Measurements from ENCODE around the gene CBX2. TPM values are rescaled to one million over a fixed set of nuclear protein-coding genes. Genes with fewer than 3 reads are reported as not detected.
A peak's percentile ranks its signal among the peaks of the same experiment; 100 is the strongest.

Gene CBX2
- total and polyA plus RNA-seq, 2 experiments from 2014 or later, result 0.11 to 0.13 TPM

DNA sequence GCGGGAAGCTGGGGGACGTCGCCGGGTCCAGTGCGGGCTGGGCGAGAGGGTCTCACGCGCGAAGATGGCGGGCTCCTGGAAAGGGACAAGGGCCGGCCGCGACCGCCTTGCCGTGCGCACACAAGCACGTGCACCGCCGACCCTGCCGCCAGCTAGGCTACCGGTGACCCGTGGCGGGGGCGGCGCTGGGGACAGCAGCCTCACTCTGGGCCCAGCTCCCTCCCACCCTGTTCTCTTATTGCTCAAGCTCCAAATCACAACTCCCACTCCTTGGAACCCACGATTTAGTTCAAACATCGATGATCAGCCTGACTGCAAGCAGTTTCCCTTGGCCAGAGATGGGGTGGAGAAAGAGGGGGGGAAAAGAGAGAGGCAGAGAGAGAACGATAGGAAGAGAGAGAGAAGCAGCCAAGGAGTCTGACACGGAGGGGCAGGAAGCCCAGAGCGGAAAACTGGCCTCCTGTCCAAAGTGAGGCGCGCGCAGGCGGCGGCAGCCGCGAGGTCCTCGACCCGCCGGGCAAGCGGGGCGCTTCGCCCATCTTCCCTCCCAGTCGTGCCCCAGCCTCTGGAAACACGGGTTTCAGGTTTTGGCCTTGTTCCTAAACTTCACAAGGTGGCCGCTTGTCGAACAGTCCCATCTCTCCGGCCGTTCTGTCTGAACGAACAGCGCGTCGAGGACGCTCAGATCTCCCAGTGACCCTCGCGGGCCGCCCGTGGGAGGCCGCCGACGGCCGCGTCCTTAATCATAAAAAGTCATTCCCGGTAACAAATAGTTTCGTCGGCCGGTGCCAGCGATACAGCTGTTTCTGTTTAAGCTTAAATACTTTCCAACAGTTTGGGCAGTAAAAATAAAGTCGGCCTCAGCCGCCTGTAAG lies 20.6 kb downstream of the CBX2 start:
- WGBS, 2 experiments (ENCODE audit: low coverage in 1 of 2, low lambda C conversion rate in 2 of 2, missing lambda C conversion rate in 2 of 2), result 4% methylated on average over 54 to 55 of the region's 70 CpGs
- Histone ChIP-seq H3K27ac (no peak overlapping the region), H4K20me1 (ENCODE audit: insufficient read depth) (no peaks in the 10 kb centered on the region), H3K4me3 (peak overlapping the region; percentile 77), H3F3A (ENCODE audit: insufficient read depth) (0 out of 2 replicates have a peak, but pooled peaks cover 4% of the 10 kb centered on the region), H3K4me2 (ENCODE audit: unreplicated experiment) (peak overlapping the region; percentile 41), H2AFZ (peak overlapping the region; percentile 26; the same call in 1 of the 2 replicates), H3K9me2 (ENCODE audit: insufficient read depth) (no peaks in the 10 kb centered on the region), H3K4me1 (ENCODE audit: insufficient read depth) (0 out of 2 replicates have a peak, but pooled peaks cover 6% of the 10 kb centered on the region), H3K79me2 (ENCODE audit: insufficient read depth) (peaks cover 7% of the 10 kb centered on the region; the same call in 1 of the 2 replicates), H3K9me3 (ENCODE audit: low read depth) (no peaks in the 10 kb centered on the region), H3K27me3 (replicated peaks; ENCODE audit: insufficient read depth) (peaks cover 57% of the 10 kb centered on the region), H3K9ac (no peak overlapping the region), H3K36me3 (ENCODE audit: low read depth) (no peaks in the 10 kb centered on the region)
- TF ChIP-seq EZH2 (IDR thresholded peaks at IDR 0.05; ENCODE audit: insufficient read depth, poor library complexity, severe bottlenecking) (peak; percentile 87), EZH2phosphoT487 (IDR thresholded peaks at IDR 0.05; ENCODE audit: insufficient read depth, low read depth) (0 out of 2 replicates have a peak, but pooled peaks have one; percentile 62)
- in situ Hi-C loops (cut with MboI), result no loop called here
- peak; percentile 67 for DNase-seq

DNA sequence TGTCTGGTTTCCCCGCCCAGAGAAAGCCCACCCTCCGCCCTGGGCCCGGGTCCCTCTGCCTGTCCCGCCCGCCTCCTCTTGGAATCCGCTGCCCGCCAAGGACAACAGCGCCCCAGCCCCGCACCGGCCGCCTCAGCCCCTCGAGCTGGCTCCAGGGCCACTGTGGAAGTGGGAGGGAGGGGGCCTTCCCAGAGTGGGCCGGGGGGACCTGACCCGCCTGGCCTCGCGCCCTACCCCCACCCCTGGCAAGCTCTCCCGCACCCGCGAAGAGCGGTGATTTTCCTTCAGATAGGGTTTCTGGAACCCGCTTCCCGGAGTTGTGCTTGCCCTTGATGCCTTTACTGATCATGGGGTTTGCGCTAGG lies 21.2 kb downstream of the CBX2 start:
- H3K9ac ChIP-seq, result no peak overlapping the region
- in situ Hi-C loops (cut with MboI), result no loop called here

DNA sequence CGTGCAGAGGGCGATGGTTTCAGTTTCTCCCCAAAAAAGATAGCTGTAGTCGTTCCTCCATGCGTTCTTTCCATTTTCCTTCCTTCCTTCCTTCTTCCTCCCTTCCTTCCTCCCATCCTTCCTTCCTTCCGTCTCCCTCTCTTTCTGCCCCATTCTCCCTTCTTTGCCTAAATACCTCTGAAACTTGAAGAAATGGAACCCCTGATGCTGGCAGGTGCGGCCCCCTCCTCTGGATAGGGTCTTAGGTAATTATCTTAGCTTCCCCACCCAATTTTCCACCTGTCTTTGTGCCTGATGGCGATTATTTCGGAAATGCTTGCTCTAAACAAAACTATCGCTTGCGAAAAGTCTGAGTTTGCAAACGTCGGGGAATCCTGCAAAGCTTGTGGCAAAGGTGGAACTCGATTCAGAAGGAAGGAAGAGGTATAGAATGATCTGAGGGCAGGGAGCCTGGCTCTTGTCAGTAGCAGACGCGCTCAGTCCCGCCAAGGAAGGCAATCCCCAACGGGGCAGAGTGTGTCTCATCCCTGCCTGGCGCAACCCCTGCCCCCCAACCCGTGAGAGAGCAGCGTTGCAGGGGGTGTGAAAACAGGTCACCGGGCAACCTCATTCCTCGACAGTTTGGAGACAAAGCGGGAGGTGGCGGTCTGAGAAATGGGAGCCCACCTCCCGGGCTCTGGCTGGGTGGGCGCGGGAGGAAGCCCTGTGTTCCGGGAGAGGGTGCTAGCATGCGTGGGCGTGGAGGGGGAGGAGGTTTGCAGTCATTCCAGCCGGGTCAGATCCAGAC lies 21.8 kb downstream of the CBX2 start:
- TF ChIP-seq EZH2phosphoT487 (IDR thresholded peaks at IDR 0.05; ENCODE audit: insufficient read depth, low read depth), result peak; percentile 91
- TF ChIP-seq EZH2 (IDR thresholded peaks at IDR 0.05; ENCODE audit: insufficient read depth, poor library complexity, severe bottlenecking), result peak; percentile 100
- Histone ChIP-seq H3K9ac (no peak overlapping the region), H2AFZ (no peak overlapping the region), H3K79me2 (ENCODE audit: insufficient read depth) (peaks cover 7% of the 10 kb centered on the region; the same call in 1 of the 2 replicates), H3K9me2 (ENCODE audit: insufficient read depth) (no peaks in the 10 kb centered on the region), H3F3A (ENCODE audit: insufficient read depth) (0 out of 2 replicates have a peak, but pooled peaks cover 4% of the 10 kb centered on the region), H3K27ac (no peak overlapping the region), H3K36me3 (ENCODE audit: low read depth) (no peaks in the 10 kb centered on the region), H3K4me2 (ENCODE audit: unreplicated experiment) (no peak overlapping the region), H3K9me3 (ENCODE audit: low read depth) (no peaks in the 10 kb centered on the region), H3K4me1 (ENCODE audit: insufficient read depth) (0 out of 2 replicates have a peak, but pooled peaks cover 6% of the 10 kb centered on the region), H3K4me3 (no peak overlapping the region), H4K20me1 (ENCODE audit: insufficient read depth) (no peaks in the 10 kb centered on the region), H3K27me3 (replicated peaks; ENCODE audit: insufficient read depth) (peaks cover 67% of the 10 kb centered on the region)
- 4 to 8% methylated on average over 27 to 28 of the region's 31 CpGs for WGBS, 2 experiments (ENCODE audit: low coverage in 1 of 2, low lambda C conversion rate in 2 of 2, missing lambda C conversion rate in 2 of 2)
- in situ Hi-C loops (cut with MboI), result no loop called here
- DNase-seq, result peak; percentile 42

More for the DNA sequence above, 21.2 kb downstream of the CBX2 start:
- H3F3A ChIP-seq (ENCODE audit: insufficient read depth), result 0 out of 2 replicates have a peak, but pooled peaks cover 4% of the 10 kb centered on the region
- H3K27ac ChIP-seq, result no peak overlapping the region
- H3K9me2 ChIP-seq (ENCODE audit: insufficient read depth), result no peaks in the 10 kb centered on the region
- no peaks in the 10 kb centered on the region for H3K9me3 ChIP-seq (ENCODE audit: low read depth)
- H3K79me2 ChIP-seq (ENCODE audit: insufficient read depth), result peaks cover 7% of the 10 kb centered on the region; the same call in 1 of the 2 replicates
- 0 out of 2 replicates have a peak, but pooled peaks cover 6% of the 10 kb centered on the region for H3K4me1 ChIP-seq (ENCODE audit: insufficient read depth)
- WGBS, 2 experiments (ENCODE audit: low coverage in 1 of 2, low lambda C conversion rate in 2 of 2, missing lambda C conversion rate in 2 of 2), result 4 to 5% methylated on average over 4 to 16 of the region's 23 CpGs
- no peak overlapping the region for H2AFZ ChIP-seq
- DNase-seq, result no peak
- H3K36me3 ChIP-seq (ENCODE audit: low read depth), result no peaks in the 10 kb centered on the region
- peaks cover 62% of the 10 kb centered on the region for H3K27me3 ChIP-seq (replicated peaks; ENCODE audit: insufficient read depth)
- H3K4me3 ChIP-seq, result no peak overlapping the region
- TF ChIP-seq EZH2phosphoT487 (IDR thresholded peaks at IDR 0.05; ENCODE audit: insufficient read depth, low read depth), result no peak
- no peak for TF ChIP-seq EZH2 (IDR thresholded peaks at IDR 0.05; ENCODE audit: insufficient read depth, poor library complexity, severe bottlenecking)
- no peaks in the 10 kb centered on the region for H4K20me1 ChIP-seq (ENCODE audit: insufficient read depth)
- H3K4me2 ChIP-seq (ENCODE audit: unreplicated experiment), result no peak overlapping the region

Measured in GM23248 (cell line).